Activated naive CD8-positive, alpha-beta T cell treated with anti-CD3 and anti-CD28 coated beads, Interleukin-2, amount 50 U/mL, for 16 hours (primary cell): Measurements from ENCODE around the gene RND1.
"Not testable (repeated sequence)": the region's sequence is repeated elsewhere in the genome, so short reads cannot be mapped to it uniquely, and the experiment has no call there.

ENCODE experiments used
- DNase-seq: peaks from one replicate; pipeline ENCODE4 v3.0.0-alpha.2; 2020; ENCODE audit warnings: low read depth, low spot score

The RND1 gene

DNA sequence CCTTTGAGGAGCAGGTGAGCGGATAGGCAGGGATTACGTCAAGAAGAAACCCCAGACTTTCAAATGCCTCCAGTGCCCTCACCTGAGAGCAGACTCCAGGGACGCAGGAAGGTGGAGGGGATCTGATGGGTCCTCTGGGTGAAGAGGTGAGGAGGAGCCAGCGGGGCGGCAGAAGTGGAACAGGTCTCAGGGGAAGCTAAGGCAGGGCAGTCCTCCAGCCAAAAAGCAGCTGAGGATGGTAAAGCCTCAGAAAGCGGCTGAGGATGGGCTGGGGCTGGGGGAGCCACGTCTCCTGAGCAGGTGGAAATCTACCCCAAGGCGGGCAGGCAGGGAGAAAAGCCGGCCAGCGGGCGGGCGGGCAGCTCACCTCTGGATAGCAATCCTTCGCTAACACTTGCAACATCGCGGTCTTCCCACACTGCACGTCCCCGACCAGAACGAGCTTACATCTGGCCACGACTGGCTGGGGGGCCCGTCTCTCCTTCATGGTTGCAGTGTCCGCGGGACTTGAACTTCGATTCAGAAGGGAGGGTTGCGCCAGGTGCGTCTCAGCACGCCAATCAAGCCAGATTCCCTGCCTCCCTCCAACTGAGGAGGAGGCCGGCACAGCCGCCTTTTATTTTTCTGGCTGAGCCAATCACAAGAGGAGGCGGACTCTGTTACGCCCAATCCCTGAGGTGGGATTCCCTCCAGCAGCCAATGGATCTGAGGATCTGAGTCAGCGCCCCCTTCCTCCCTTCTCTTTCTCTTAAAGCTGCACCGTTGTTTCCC is at the start of gene RND1:
Gene RND1 (minus strand): TSS at position 590 of the 771 bp plus-strand sequence. CDS start 103 bp downstream, at position 487.
- DNase-seq = peak; percentile 58

GRCh38 chr12:48910196-48910595 is 44.5 kb upstream of the RND1 start:
- DNase-seq = no peak

GRCh38 chr12:48909698-48910097 is 44.0 kb upstream of the RND1 start:
- not testable (repeated sequence) for DNase-seq

DNA sequence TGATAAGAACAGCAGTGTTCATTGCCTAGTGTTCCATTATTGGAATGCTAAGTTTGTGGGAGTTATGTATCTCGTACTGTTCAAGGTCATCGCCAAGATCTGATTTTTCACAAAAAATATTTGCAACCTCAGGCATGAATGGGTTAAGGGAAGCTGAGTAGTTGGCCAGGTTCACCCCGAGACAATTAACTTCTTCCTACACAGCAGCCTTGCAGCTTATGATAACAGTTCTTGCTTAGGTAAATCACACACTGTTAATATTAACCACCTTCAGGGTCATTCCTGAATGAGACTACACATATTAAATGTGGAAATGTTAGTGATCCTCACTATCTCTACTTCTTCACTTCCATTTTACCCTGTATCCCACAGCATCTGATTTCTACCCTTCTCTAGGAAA is 41.6 kb upstream of the RND1 start:
- no peak for DNase-seq

- DNase-seq = peak; percentile 69
Observed at GRCh38 chr12:48903982-48904411, 38.3 kb upstream of the RND1 start.

DNA sequence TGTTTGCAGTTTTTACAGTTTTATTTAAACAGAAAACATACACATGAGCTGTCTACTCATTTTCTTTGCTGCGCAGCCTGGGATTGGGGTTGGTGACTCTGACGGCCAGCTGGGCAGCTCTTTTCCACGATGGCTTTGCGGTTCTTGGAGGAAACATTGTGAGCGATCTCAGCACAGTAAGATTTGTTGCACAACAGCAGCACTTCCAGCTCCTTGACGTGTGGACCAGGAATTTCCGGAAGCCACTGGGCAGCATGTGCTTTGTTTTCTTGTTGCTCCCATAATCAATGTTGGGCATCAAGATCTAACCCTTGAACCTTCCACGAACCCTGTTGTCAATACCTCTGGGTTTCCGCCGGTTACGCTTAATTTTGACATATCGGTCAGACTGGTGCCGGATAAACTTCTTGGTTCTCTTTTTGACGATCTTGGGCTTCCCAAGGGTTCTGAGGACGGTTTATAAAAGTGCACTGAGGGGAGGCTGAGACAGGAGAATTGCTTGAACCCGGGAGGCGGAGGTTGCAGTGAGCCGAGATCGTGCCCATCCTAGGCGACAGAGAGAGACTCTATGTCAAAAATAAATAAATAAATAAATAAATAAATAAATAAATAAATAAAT is 37.8 kb upstream of the RND1 start:
- DNase-seq = no peak

DNA sequence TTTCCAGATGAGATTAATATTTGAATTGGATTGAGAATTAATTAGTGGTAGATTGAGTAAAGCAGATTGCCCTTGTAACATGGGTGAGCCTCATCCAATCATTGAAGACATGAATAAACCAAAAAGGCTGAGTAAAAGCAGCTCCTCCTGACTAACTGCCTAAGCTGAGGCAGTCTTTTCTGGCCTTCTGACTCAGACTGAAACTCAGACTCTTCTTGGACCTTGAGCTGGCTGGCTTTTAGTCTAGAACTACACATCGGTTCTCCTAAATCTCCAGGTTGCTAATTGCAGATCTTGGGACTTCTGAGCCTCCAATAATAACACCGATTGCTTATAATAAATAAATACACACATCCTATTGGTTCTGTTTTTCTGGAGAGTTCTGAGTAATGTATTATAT is 35.6 kb upstream of the RND1 start:
- no peak for DNase-seq

- no peak for DNase-seq
Observed at GRCh38 chr12:48899651-48900050, 34.0 kb upstream of the RND1 start.

DNA sequence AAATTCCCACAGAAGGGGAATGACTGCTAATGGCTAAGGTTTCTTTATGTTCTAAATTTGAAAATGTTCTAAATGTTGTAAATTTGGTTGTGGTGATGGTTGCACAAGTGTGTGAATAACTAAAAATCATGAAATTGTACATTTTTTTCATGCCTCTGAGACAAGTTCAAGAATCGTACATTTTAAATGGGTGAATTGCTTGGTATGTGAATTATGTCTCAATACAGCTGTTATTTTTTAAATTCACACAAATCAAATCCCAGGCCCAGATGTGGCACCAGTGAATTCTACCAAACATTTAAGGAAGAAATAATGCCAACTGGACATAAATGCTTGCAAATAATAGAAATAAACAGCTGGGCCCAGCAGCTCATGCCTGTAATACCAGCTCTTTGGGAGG is 28.6 kb upstream of the RND1 start:
- no peak for DNase-seq

DNA sequence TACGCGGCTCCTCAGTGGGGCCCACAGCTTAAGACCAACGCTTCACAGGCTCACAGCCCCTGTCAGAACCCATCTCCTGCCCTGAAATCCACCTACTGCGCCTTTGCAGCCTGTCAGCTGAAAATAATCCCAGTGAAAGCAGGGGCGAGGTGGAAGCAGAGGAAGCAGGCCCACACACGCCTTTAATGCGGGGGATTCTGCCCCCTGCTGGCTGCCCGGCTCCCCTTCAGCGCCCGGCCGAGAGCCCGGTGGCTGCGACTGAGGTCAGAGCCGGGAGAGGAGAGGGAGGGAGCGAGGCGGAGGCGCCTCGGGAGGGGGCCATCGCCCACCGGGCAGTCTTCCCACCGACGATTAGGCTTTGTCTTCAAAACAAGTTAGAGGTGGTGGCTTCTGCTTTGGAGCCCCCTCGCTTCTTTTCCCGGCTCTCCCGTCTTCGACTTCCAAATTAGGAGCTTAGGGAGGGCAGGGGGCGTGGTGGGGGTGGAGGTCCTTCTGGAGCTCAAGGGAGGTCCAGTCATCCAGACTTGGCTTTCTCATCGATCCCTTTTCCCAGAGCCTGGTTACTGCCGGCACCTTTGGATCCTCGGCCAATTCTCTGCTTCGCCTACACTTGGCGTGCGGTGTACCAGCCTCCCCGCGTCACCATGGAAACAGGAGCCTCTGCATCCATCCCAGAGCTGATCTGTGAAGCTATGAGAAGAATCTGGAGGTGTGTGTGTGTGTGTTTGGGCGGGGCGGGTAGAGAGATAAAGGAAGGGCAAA is 25.2 kb upstream of the RND1 start:
- DNase-seq = peak; percentile 41

DNA sequence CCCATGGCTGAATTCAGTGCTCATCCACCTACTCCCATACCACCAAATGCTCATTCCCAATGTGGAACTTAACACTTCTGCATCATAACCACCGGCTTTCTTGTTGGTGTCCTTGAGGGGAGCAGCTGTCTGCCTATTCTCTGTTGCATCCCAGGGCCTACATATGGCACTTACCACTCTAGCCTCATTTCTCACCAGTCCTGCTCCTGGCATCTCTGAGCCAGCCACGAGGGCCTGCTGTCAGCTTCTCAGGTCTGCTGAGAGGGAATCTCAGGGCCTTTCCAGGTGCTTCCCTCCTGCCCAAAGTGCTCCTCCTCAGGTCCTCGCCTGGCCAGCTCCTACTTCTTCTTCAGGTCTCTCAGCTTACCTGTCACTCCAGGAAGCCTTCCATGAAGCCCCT is 24.0 kb upstream of the RND1 start:
- no peak for DNase-seq

DNA sequence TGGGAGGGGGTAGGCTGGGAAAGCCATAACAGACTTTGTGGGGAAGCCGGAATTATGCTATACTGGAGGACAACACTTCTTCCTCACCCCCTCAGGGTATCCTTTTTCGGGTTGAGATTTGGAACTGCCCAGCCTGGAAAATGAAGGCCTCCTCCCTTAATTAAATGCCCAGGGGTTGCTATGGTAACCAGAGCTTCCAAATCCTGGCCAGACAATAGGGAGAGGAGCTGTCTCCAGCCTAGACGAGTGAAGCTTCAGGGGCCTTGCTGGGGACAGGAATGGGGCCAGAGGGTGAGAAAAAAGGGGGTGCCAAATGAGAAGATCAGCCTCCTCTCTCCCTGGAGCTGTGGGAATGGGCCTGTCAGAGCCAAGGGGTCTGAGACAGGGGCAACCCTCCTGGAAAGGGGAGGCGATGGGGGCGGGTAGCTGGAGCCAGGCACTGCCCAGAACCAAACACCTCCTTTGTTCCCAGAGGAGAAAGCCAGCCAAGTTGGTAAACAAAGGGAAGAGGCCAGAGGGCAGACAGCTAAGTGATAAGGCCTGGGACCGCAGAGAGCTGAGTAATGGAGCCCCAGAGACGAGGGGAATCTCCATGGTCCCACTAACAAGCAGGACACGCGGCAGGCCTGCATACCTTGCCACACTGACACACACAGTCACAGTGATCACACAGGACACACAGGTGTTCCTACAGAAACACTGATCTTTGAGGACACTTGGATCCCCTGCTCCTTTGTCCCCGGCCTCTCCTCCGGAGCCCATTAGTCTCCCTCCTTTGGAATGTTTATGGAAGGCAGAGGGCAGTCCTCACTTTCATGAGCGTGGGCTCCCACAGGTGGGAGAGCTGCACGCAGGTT is 17.9 kb upstream of the RND1 start:
- DNase-seq = no peak

DNA sequence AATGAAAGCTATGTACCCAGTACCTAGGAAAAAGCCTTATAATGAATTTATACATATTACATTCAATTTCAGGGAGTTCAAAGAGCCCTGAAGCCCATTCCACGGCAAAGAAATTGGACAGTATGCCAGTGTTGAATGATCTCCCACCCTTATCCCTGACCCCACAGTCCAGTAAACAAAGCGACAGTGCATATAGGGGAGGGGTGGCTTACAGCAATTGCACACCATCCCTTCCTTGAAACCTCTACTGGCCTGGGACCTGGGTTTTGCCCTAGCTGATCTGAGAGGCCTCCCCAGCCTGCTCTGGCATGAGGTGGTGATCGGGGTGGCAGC is 17.3 kb upstream of the RND1 start:
- DNase-seq = no peak

- no peak for DNase-seq
Observed at GRCh38 chr12:48882315-48882687, 16.6 kb upstream of the RND1 start.

DNA sequence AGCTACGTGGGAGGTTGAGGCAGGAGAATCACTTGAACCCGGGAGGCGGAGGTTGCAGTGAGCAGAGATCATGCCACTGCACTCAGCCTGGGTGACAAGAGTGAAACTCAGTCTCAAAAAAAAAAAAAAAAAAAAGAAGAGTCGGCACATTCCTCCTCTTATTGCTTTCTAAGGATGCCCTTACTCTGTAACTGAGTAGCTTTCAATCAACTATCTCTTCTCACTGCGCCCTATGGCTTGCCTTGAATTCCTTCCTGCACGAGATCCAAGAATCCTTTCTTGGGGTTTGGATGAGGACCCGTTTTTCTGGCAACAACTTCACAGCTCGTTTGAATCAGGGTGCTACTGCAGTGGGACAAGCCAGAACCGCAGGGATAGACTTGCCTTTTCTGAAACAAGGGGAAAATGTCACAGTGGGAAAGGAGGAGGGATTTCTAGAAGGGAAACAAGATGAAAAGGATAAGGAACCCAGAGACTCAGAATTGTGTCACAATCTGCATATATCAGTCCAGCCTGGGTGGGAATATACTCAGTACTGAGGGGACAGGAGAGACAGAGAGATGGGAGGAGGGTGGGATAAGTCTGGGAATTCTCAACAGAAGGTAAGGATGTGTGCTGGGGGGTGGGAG is 16.1 kb upstream of the RND1 start:
- DNase-seq = no peak

- DNase-seq = no peak
Observed at GRCh38 chr12:48880647-48881046, 15.0 kb upstream of the RND1 start.

DNA sequence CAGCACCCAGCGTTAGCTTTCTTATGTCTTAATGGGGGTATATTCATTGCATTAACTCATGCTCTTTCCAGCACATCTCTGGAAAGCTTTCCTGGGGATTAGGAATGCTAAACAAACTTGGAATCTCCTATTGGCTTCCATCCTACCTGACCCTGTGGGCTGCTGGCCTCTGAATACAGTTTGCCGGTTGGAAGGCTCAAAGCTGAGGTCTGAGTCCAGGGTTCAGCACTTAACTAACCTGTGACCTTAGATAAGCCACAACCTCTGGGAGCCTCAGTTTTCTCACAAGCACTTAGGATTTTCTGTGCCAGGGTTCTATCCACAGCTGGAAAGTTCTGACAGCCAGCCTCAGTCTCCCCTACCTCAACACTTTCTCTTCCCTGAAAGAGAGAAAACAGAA is 12.9 kb upstream of the RND1 start:
- DNase-seq = no peak

DNA sequence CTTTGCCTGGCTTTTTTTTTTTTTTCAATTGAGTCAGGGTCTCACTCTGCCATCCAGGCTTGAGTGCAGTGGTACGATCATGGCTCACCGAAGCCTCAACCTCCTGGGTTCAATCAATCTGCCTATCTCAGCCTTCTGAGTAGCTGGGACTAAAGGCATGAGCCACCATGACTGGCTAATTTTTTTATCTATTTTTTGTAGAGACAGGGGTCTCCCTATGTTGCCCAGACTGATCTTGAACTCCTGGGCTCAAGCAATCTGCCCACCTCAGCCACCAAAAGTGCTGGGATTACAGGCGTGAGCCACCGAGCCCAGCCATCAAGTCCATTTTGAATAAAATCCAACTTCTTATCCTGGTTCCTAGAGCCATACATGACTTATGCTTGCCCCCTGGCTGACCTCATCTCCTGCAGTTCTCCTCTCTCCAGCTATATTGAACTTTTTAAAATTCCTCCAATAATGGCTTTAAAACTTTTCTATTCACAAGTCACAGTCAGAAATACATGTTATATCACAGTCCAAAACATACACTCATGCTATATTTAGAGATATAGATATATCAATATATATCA is 10.4 kb upstream of the RND1 start:
- no peak for DNase-seq

DNA sequence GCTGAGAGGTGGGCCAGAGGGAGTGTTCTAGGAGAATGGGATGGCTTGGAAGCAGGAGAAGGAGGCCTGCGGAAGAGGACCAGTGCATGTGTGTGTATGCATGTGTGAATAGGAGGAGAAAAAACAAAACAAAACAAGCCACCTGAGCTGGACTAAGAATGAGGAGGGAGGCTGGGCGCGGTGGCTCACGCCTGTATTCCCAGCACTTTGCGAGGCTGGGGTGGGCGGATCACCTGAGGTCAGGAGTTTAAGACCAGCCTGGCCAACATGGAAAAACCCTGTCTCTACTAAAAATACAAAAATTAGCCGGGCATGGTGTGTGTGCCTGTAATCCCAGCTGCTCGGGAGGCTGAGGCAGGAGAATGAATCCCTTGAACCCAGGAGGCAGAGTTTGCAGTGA is 7.9 kb upstream of the RND1 start:
- not testable (repeated sequence) for DNase-seq

- DNase-seq = no peak
Observed at GRCh38 chr12:48873096-48873495, 7.4 kb upstream of the RND1 start.

DNA sequence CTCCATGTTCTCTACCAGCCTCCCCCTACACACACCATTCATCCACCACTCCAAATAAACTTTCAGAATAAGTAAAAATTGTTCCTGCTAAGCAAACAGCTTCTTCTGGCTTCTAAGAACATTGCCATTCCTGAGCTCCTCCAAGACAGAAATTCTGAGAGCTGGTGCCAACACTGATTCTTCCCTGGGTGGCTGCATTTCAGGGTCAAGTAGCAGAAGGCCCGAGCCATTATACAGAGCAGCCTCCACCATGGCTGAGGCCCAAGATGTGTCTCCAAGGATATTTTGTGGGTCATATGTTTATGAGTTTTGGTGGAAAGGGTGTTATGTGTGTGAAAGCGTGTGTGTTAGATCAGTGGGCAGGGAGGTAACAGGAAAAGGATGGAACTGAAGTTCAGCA is 3.5 kb upstream of the RND1 start:
- no peak for DNase-seq
